COLO668 (cell line): ENCODE measurements around the gene CLCN1.
"Not testable (repeated sequence)": the region's sequence is repeated elsewhere in the genome, so short reads cannot be mapped to it uniquely, and the experiment has no call there.

Experiments
- DNase-seq: peaks from one replicate; lab custom pipeline; 2025; ENCODE audit not compliant: unreplicated experiment; lab: John Stamatoyannopoulos, UW

CLCN1 gene

DNA sequence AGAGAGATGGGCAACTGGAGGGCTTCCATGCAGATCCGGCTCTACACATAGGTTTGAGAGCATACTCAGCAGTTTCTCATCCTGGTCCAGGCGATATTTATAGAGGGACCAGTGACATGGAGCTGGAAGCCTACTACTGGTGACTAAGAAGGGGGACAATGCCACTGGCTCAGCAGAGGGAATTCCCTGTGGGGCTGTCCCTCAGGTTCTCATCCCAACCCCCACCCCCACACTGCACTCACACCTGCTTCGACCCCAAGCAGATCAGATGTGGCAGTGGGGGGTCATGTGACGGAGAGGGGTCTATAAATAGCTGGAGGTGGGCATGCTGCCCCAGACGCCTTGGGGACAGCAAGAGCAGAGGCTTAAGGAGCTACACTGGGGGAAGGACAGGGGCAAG is at the start of gene CLCN1:
Gene CLCN1 (plus strand): TSS at position 336 of the 400 bp plus-strand sequence. CDS start 102 bp downstream, outside the sequence.
- no peak for DNase-seq

DNA sequence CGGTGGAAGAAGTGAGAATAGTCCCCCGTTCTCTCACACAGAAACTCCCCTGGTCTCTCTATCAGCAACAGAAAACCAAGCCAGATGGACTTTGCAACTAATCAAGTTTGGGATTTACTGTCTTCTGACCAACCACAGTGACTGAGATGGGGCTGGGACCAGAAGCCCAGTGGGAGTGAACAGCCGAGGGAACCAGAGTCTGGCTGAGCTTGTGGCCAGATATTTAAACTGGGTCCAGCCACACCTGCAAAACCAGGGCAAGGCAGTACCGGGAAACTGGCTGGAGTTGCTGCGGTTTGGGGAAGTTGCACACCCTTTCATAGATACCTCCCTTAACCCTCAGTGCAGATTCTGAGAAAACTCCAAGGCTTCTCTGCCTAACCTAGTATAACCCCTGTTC is 46.7 kb upstream of the CLCN1 start:
- no peak for DNase-seq

GRCh38 chr7:143271240-143271639 is 44.7 kb upstream of the CLCN1 start:
- DNase-seq = no peak

DNA sequence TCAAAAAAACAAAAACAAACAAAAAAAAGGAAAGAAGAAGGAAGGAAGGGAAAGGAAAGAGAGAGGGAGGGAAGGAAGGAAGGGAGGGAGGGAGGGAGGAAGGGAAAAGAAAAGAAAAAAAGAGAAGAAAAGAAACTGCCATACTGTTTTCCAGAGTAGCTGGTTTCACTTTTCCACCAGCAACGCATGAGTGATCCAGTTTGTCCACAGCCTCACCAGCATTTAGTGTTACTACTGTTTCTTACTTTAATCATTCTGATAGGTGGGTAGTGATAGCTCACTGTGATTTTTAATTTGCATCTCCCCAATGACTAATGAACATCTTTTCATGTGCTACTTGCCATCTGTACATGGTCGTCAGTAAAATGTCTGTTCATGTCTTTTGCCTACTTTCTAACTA is 43.0 kb upstream of the CLCN1 start:
- DNase-seq = no peak

DNA sequence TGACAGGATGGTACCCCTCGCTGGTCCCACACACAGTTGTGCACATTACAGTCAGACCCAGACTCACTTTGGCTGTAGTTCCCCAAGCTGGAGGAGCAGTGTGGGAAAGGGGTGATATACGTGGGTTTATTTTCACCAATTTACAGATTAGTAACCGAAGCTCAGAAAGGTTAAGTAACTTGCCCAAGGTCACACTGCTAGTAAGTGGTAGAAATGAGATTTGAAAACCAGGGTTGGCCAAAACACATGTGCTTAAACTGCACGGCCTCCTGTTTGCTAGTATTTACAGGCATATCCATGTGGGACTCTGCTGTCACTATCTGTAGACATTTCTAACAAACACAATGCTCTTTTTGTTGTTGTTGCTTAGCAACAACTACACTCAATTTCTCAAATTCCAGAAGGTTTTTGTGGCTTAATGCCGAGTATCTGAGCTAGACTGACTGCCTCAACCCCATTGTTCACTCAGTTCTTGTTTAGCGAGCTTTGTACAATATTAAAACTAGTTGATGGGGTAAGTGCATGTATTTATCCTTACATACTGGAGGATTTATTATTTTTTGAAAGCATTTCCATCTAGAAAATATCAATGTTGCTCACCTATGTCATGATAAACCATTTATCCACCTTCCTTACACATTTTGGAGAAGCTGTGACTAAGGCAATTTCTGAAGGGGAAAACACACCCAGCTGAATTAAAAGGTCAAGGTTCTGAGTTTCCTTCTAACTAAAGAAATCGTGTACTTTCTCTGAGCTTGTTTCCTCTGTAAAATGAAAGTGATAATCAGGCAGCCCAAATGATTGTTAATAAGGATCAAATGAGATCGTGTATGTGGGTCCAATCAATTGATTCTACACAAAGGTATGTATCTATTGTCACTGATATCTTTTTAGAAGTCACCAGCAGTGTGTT is 36.5 kb upstream of the CLCN1 start:
- DNase-seq = no peak

DNA sequence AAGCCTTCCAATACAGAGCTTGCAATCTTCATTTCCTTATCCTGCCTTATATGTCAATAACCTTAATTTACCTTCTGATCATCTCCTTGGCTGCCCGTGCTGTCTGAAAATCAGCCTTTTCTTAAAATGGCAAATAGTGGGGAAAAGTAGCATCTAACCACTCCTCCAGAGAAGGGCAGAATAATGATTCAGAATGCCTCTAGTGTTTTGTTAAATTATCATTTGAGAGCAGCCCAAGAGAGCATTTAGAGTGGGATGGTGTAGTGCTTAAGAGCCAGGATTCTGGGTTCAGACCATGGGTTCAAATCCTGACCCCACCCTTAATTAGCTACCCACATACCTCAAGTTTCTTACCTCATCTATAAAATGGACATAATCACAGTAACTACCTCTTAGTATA is 35.8 kb upstream of the CLCN1 start:
- no peak for DNase-seq

- DNase-seq = no peak
Measured at GRCh38 chr7:143280566-143280965, 35.3 kb upstream of the CLCN1 start.

DNA sequence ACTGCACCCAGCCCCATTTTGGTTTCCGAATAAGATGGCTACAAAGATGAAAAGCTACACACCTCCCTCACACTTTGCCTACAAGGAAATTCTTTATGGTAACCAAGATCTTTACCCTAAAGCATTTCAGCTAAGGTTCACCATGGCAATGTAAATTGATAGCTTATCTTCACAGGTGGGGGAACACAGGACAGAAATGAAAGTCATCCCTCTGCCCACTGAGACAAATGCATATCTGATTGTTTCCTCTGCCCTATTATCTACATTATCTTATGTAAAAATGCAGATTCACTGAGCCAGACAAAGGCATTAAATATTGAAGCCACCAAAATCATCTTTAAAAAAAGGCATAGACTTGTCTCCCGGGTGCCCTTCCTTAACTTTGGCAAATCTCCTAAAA is 34.4 kb upstream of the CLCN1 start:
- no peak for DNase-seq

DNA sequence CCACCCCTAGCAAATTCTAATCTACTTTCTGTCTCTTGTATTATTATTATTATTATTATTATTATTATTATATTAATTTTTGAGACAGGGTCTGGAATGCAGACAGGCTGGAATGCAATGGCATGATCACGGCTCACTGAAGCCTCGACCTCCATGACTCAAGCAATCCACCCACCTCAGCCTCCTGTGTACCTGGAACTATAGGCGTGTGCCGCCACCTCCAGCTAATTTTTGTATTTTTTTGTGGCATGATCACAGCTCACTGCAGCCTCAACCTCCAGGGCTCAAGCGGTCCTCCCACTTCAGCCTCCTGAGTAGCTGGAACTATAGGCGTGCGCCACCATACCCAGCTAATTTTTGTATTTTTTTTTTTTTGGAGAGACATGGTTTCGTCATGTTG is 33.8 kb upstream of the CLCN1 start:
- no peak for DNase-seq

- no peak for DNase-seq
Measured at GRCh38 chr7:143283381-143283780, 32.5 kb upstream of the CLCN1 start.

DNA sequence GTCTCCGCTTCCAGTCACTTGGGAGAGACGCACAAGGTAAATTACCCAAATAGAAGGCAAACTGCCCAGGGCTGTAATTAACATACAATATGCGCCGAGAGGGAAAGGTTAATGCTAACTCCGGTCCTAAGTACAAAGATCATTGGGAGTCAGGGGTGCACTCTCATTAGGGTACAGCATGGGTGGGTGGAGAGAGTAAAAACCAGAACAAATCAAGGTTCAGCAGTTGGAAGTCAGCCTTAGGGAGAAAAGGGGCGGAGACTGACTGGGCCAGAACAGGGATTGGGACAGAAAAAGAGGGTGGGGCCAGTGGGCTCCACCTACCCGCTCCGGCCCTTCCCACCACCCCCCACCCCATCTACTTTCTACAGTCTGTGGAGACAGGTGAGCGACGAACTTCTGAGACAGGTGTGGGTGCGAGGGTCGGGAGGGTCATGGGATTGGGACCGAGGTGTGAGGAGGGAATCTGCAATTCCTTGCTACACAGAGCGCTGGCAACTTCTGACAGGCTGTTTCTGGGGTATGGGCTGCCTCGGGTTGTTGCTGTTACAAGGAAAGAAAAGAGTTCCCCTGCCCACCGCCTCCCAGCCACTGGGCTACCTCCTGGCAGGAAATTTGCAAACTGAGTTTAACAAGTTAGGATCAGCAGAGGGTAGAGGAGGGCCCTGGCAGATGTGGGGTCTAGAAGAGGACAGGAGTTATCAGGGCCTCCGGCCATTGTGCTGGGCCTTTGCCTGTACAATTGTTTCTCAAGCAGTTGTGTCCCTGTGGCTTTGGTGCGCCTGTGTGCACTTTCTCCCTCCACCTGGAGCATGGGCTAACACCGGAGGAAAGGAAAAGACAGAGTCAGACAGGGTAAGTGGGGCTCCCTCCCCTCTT is 31.1 kb upstream of the CLCN1 start, which contains the start of gene TMEM139:
Gene TMEM139 (plus strand): TSS at position 368 of the 879 bp plus-strand sequence. CDS start 1,000 bp downstream, outside the sequence.
- DNase-seq = no peak

DNA sequence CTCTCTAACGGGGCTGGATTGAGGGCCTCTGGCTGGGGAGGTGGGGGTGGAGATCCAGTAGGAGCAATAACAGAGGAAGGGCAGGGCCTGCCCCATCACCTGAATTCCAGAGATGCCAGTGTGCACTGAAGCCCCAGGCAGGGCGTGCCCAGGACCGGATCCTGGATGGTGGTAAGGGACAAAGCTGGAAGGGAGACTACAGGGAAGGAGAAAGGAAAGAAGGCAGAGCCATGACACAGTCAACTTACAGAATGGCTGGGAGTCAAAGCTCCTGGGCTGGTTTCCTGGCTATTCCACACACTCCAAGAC is 30.5 kb upstream of the CLCN1 start:
- DNase-seq = no peak

GRCh38 chr7:143285806-143286521 is 29.9 kb upstream of the CLCN1 start:
- no peak for DNase-seq

- no peak for DNase-seq
Measured at GRCh38 chr7:143286522-143286890, 29.4 kb upstream of the CLCN1 start.

DNA sequence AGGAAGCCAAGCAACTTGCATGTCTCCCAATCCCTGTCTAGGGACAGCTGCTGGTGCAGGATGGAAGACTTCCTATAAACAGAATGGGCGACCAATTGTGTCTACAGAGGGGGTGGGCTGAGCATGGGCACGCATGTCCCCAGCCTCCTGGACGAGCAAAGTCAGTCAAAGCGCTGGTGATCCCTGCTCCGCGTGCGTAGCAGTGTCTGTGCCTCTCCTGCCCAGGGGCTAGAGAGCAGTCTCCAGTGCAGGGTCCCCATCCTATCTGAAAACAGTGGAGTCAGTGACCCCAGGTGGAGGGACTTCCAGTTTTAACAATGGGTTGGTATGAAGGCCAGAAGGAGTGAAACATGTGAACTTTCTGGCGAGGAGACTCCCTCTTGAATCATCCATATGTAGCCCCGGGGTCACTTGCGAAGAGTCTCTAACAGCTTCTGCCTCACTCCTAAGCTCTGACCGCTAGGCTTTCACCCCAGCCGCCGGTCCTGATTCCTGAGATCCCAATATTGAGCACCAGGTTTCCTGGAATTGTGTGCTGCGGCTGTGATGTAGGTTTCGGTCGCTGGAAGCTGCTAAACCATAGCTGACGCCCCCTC is 28.5 kb upstream of the CLCN1 start:
- DNase-seq = no peak

GRCh38 chr7:143287935-143288826 is 27.7 kb upstream of the CLCN1 start, which contains the start of gene CASP2:
Gene CASP2, plus strand, starts transcription at chr7:143288351. Its CDS starts 105 bp downstream, at chr7:143288456.
- peak; percentile 96 for DNase-seq

GRCh38 chr7:143288836-143289235 is 27.1 kb upstream of the CLCN1 start:
- DNase-seq = no peak

GRCh38 chr7:143289421-143289820 is 26.5 kb upstream of the CLCN1 start:
- DNase-seq = no peak

DNA sequence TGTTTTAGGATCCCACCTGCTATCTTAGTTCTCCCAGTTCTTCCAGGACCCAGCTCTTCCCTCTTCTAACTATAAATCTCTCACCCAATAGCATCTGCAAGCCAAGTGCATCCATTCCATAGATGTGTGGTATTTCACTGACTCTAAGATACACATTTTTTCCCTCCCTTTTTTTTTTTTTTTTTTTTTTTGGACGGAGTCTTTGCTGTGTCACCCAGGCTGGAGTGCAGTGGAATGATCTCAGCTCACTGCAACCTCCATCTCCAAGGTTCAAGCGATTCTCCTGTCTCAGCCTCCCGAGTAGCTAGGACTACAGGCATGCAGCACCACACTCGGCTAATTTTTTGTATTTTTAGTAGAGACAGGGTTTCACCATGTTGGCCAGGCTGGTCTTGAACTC is 26.0 kb upstream of the CLCN1 start:
- DNase-seq = not testable (repeated sequence)

- no peak for DNase-seq
Measured at GRCh38 chr7:143290293-143290692, 25.6 kb upstream of the CLCN1 start.
